ENCODE measurements around the gene HOXC10. TPM values are rescaled to one million over a fixed set of nuclear protein-coding genes. Genes with fewer than 3 reads are reported as not detected.

Gene HOXC10
- total and polyA plus RNA-seq, 10 of the 15 experiments (the other 5 are each of a cell fraction or from before 2014, with no cell fraction given): 0.59 TPM; not detected in 9

DNA sequence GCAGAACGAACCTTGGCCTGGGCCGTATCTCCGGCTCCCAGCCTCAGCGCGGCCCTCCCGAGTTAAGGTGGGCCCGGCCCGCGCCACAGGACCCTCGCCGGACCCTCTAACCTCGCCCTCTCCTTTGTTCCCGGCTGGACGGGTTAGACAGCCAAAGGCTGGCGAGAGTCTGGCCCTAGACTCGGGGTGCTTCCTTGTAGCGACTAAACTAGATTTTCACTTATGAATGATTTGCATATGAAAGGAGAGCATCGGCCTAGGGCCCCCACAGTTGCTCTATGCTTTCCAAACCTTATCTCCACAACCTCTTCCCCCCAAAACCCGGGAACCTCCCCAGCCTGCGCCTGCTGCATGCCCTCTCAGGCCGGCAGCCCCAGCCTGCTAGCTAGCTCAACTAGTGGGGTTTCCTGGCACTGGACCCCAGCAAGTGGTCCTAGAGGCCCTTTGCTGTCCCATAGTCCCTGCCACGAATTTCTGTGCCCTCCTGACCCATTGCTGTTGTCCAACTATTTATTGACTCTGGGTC is 49.9 kb downstream of the HOXC10 start (continued):
- TF ChIP-seq ZNF384 (IDR thresholded peaks at IDR 0.05; ENCODE audit: borderline replicate concordance, low read depth, low read length) (no peak), KDM1A (IDR thresholded peaks at IDR 0.05; ENCODE audit: borderline replicate concordance) (no peak), JUNB (IDR thresholded peaks at IDR 0.05) (no peak), HDGF (IDR thresholded peaks at IDR 0.05) (no peak), EGR1 (IDR thresholded peaks at IDR 0.05; ENCODE audit: borderline replicate concordance in 1 of 2, low read depth in 2 of 2, low read length in 2 of 2) (no peak), CREB1 (IDR thresholded peaks at IDR 0.05; ENCODE audit: low read depth) (no peak), SMAD5 (IDR thresholded peaks at IDR 0.05; ENCODE audit: low read depth) (no peak), IRF4 (IDR thresholded peaks at IDR 0.05; ENCODE audit: low read depth, low read length) (no peak), PAX8 (IDR thresholded peaks at IDR 0.05) (no peak)

DNA sequence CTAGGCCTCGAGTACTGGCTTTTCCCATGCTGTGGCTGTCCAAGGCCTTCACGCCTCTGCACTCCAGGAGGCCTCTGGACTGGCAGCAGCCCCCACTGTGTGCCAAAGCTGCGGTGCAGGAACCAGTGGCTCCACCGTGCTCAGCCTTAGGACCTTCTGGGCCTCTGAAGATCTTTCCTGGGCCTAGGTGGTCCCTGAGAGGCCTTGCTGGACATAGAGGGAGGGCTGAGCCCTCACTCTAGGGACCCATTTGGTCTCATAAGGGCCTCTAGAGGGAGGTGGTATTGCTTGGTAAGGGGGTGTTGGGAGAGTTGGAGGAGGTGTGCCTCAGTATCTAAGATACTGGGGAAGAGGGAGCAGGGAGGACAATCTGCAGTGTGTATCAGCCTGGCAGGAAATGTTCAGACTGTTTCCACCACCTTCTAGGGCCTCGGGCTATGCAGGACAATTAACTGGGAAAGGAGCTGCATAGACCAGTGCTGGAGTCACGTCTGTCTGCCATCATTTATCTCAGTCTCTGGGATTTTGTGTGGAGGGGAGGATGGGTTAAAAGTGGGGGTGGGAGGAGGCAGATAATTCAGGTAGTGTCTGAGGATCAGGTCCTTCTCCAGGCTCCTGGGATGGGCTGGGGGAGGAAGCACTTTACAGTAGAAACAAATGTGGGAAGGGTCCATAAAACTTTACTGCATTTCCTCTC is 50.8 kb downstream of the HOXC10 start:
- ChIA-PET RAD21 (ENCODE audit: unreplicated experiment) (interaction anchor here (0.9 to 12.6 kb wide), 3 partner anchors 13 to 155 kb away, joined by 3 to 222 read pairs (median 3); partner anchors contain the start of gene SMUG1), POLR2A (interaction anchor here (1.0 to 1.5 kb wide), 3 partner anchors 14 to 18 kb away, joined by 3 read pairs; no protein-coding TSS in a partner anchor), SMC1A (ENCODE audit: uncharacterized antibody, unreplicated experiment) (interaction anchor here (0.6 to 5.5 kb wide), 6 partner anchors 13 to 166 kb away, joined by 3 to 126 read pairs (median 4); partner anchors contain the start of gene SMUG1), CTCF (interaction anchor here (0.7 to 7.9 kb wide), 8 partner anchors 9 to 179 kb away, joined by 3 to 86 read pairs (median 8); partner anchors contain the start of genes HOXC4 and SMUG1)
- Histone ChIP-seq H3K9ac (ENCODE audit: control insufficient read depth, insufficient read depth, low read length) (no peak overlapping the region), H3K36me3 (ENCODE audit: control insufficient read depth in 2 of 2, insufficient read depth in 2 of 2, low read length in 1 of 2) (no peaks in the 10 kb centered on the region), H3K27ac (ENCODE audit: control insufficient read depth, insufficient read depth) (no peak overlapping the region), H3K4me1 (ENCODE audit: control insufficient read depth, insufficient read depth, low read length) (peaks cover 9% of the 10 kb centered on the region; the same call in 1 of the 2 replicates), H3K4me3 (no peak overlapping the region), H3K79me2 (ENCODE audit: control insufficient read depth, insufficient read depth, low read length) (no peaks in the 10 kb centered on the region), H3K9me3 (replicated peaks; ENCODE audit: control insufficient read depth, insufficient read depth, low read length) (no peaks in the 10 kb centered on the region; the same call in 2 of the 3 replicates), H3K27me3 (replicated peaks in 1 of 2; ENCODE audit: control insufficient read depth in 2 of 2, insufficient read depth in 2 of 2, low read length in 1 of 2) (peaks cover 3 to 25% of the 10 kb centered on the region in 2 experiments), H4K20me1 (ENCODE audit: control insufficient read depth, insufficient read depth) (no peaks in the 10 kb centered on the region), H2AFZ (ENCODE audit: control insufficient read depth, low read depth, low read length) (no peak overlapping the region), H3K4me2 (ENCODE audit: control insufficient read depth, insufficient read depth) (no peak overlapping the region)
- ATAC-seq: no peak
- WGBS (ENCODE audit: insufficient coverage, insufficient replicate concordance, low lambda C conversion rate, missing lambda C conversion rate): 60% methylated on average over 6 of the region's 6 CpGs
- in situ Hi-C loops (cut with MboI) (no loop called here), intact Hi-C loops (cut with micrococcal nuclease; ENCODE audit: unreplicated experiment) (no loop called here)
- no TSS peak for BruUV-seq (replicated peaks)
- no peak for DNase-seq (ENCODE audit: low read depth, low spot score)
- FAIRE-seq: no peak
- TF ChIP-seq, protein P1, sequence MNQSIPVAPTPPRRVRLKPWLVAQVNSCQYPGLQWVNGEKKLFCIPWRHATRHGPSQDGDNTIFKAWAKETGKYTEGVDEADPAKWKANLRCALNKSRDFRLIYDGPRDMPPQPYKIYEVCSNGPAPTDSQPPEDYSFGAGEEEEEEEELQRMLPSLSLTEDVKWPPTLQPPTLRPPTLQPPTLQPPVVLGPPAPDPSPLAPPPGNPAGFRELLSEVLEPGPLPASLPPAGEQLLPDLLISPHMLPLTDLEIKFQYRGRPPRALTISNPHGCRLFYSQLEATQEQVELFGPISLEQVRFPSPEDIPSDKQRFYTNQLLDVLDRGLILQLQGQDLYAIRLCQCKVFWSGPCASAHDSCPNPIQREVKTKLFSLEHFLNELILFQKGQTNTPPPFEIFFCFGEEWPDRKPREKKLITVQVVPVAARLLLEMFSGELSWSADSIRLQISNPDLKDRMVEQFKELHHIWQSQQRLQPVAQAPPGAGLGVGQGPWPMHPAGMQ (IDR thresholded peaks at IDR 0.05; ENCODE audit: borderline replicate concordance): no peak
- TF ChIP-seq CBFB (IDR thresholded peaks at IDR 0.05; ENCODE audit: low read depth): no peak
- no peak for TF ChIP-seq YBX1 (IDR thresholded peaks at IDR 0.05)
- TF ChIP-seq, protein P2, sequence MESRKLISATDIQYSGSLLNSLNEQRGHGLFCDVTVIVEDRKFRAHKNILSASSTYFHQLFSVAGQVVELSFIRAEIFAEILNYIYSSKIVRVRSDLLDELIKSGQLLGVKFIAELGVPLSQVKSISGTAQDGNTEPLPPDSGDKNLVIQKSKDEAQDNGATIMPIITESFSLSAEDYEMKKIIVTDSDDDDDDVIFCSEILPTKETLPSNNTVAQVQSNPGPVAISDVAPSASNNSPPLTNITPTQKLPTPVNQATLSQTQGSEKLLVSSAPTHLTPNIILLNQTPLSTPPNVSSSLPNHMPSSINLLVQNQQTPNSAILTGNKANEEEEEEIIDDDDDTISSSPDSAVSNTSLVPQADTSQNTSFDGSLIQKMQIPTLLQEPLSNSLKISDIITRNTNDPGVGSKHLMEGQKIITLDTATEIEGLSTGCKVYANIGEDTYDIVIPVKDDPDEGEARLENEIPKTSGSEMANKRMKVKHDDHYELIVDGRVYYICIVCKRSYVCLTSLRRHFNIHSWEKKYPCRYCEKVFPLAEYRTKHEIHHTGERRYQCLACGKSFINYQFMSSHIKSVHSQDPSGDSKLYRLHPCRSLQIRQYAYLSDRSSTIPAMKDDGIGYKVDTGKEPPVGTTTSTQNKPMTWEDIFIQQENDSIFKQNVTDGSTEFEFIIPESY (IDR thresholded peaks at IDR 0.05): no peak
- no peak for TF ChIP-seq CHD1 (IDR thresholded peaks at IDR 0.05; ENCODE audit: low read depth, low read length)
- no peak for TF ChIP-seq MYB (IDR thresholded peaks at IDR 0.05; ENCODE audit: borderline replicate concordance, low read depth, low read length)
- TF ChIP-seq CREB1 (IDR thresholded peaks at IDR 0.05; ENCODE audit: low read depth): no peak
- no peak for TF ChIP-seq ZNF207 (IDR thresholded peaks at IDR 0.05; ENCODE audit: borderline replicate concordance)
- TF ChIP-seq NFYA (IDR thresholded peaks at IDR 0.05; ENCODE audit: borderline replicate concordance, low read depth, low read length): no peak
- no peak for TF ChIP-seq EP300 (IDR thresholded peaks at IDR 0.05; ENCODE audit: borderline replicate concordance in 1 of 2, control insufficient read depth in 1 of 2, low read depth in 2 of 2, low read length in 2 of 2)
- no peak for TF ChIP-seq SIX5 (IDR thresholded peaks at IDR 0.05; ENCODE audit: low read depth, low read length, severe bottlenecking)
- no peak for TF ChIP-seq CHD4 (IDR thresholded peaks at IDR 0.05)
- no peak for TF ChIP-seq IKZF2 (IDR thresholded peaks at IDR 0.05)
